ENCODE measurements around the gene RABGAP1L.
"Not testable (repeated sequence)": the region's sequence is repeated elsewhere in the genome, so short reads cannot be mapped to it uniquely, and the experiment has no call there.

The RABGAP1L gene

DNA sequence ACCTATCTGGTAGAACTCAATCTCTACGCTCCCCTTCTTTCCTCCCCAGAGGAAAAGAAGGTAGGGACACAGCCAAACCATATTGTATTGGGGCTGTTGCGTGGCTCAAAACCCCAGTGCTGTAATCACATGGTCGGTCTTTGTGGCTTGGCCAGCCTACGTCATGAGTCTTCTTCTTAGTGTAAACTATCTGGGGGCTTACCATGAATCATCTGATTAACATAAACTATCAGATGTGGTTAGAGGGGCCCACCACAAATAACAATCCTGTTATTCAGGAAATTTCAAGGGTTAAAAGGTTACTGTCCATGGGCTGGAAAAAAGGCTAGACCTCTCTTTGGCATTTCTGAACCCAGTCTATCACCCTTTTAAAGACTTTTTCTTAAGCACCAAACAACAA is 238.9 kb downstream of the RABGAP1L start:
- peak; percentile 22 for DNase-seq (ENCODE audit: low read depth)
- H3K4me3 ChIP-seq (ENCODE audit: low read length) = no peak overlapping the region

DNA sequence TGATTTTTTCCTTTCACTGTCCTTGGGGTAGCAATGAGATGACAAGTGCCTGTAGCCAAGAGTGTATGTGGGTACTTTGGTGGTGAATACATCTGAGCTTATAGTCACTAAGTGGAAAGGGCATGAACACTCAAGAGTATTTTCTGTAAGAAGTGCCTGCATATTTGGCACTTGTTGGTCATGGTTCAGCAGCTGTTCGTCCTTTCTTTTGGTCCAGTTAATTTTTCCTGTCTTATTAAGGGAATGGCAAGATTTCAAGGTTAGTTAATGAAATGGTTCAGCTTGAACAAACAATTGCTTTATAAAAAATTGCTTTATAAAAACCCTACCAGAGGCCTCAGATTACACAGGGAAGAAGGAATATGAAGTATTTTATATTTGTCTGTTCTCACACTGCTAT is 239.9 kb downstream of the RABGAP1L start:
- DNase-seq (ENCODE audit: low read depth) = no peak
- H3K4me3 ChIP-seq (ENCODE audit: low read length) = no peak overlapping the region
- TF ChIP-seq, protein P1, sequence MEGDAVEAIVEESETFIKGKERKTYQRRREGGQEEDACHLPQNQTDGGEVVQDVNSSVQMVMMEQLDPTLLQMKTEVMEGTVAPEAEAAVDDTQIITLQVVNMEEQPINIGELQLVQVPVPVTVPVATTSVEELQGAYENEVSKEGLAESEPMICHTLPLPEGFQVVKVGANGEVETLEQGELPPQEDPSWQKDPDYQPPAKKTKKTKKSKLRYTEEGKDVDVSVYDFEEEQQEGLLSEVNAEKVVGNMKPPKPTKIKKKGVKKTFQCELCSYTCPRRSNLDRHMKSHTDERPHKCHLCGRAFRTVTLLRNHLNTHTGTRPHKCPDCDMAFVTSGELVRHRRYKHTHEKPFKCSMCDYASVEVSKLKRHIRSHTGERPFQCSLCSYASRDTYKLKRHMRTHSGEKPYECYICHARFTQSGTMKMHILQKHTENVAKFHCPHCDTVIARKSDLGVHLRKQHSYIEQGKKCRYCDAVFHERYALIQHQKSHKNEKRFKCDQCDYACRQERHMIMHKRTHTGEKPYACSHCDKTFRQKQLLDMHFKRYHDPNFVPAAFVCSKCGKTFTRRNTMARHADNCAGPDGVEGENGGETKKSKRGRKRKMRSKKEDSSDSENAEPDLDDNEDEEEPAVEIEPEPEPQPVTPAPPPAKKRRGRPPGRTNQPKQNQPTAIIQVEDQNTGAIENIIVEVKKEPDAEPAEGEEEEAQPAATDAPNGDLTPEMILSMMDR (conservative IDR thresholded peaks at IDR 0.05; ENCODE audit: low read depth, low read length) = no peak

More for the DNA sequence above, 238.9 kb downstream of the RABGAP1L start:
- TF ChIP-seq, protein P1 (conservative IDR thresholded peaks at IDR 0.05; ENCODE audit: low read depth, low read length) = no peak

GRCh38 chr1:174401075-174401474 is 241.8 kb downstream of the RABGAP1L start:
- DNase-seq (ENCODE audit: low read depth) = no peak
- H3K4me3 ChIP-seq (ENCODE audit: low read length) = no peak overlapping the region
- TF ChIP-seq, protein P1 (conservative IDR thresholded peaks at IDR 0.05; ENCODE audit: low read depth, low read length) = no peak

- DNase-seq (ENCODE audit: low read depth) = no peak
- TF ChIP-seq, protein P1 (conservative IDR thresholded peaks at IDR 0.05; ENCODE audit: low read depth, low read length) = no peak
These were observed 245.9 kb downstream of the RABGAP1L start for GRCh38 chr1:174405219-174405618.

GRCh38 chr1:174406421-174406820 is 247.1 kb downstream of the RABGAP1L start:
- no peak overlapping the region for H3K4me3 ChIP-seq (ENCODE audit: low read length)
- TF ChIP-seq, protein P1 (conservative IDR thresholded peaks at IDR 0.05; ENCODE audit: low read depth, low read length) = no peak
- DNase-seq (ENCODE audit: low read depth) = no peak

More at GRCh38 chr1:174405219-174405618, 245.9 kb downstream of the RABGAP1L start:
- no peak overlapping the region for H3K4me3 ChIP-seq (ENCODE audit: low read length)

- DNase-seq (ENCODE audit: low read depth) = no peak
- TF ChIP-seq, protein P1 (conservative IDR thresholded peaks at IDR 0.05; ENCODE audit: low read depth, low read length) = no peak
These were observed 248.3 kb downstream of the RABGAP1L start for GRCh38 chr1:174407665-174408064.

DNA sequence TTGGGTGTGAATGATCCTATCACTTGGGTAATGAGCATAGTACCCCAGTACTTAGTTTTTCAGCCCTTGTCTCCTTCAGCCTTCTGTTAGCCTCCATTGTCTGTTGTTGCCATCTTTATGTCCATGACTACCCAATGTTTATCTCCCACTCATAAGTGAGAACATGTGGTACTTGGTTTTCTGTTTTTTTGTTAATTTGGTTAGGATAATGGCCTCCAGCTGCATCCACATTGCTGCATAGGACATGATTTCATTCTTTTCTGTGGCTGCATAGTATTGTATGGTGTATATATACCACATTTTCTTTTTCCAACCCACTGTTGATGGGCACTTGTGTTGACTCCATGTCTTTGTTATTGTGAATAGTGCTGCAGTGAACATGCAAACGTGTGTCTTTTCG is 248.8 kb downstream of the RABGAP1L start:
- TF ChIP-seq, protein P1 (conservative IDR thresholded peaks at IDR 0.05; ENCODE audit: low read depth, low read length) = no peak
- no peak overlapping the region for H3K4me3 ChIP-seq (ENCODE audit: low read length)
- DNase-seq (ENCODE audit: low read depth) = no peak

More at GRCh38 chr1:174407665-174408064, 248.3 kb downstream of the RABGAP1L start:
- no peak overlapping the region for H3K4me3 ChIP-seq (ENCODE audit: low read length)

DNA sequence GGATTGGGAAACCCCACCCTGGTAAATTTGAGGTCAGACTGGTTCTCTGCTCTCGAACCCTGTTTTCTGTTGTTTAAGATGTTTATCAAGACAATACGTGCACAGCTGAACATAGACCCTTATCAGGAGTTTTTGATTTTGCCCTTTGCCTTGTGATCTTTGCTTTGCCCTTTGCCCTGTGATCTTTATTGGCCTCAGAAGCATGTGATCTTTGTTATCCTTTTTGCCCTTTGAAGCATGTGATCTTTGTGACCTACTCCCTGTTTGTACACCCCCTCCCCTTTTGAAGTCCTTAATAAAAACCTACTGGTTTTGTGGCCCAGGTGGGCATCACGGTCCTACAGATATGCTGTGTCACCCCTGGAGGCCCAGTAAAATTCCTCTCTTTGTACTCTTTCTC is 250.5 kb downstream of the RABGAP1L start:
- H3K4me3 ChIP-seq (ENCODE audit: low read length); DNase-seq (ENCODE audit: low read depth): not testable (repeated sequence)

All from retinal pigment epithelial cell (primary cell).